ENCODE measurements around the gene ZNF746. TPM values are rescaled to one million over a fixed set of nuclear protein-coding genes. Genes with fewer than 3 reads are reported as not detected.
A peak's percentile ranks its signal among the peaks of the same experiment; 100 is the strongest.

Gene ZNF746
- total and polyA plus RNA-seq, 2 of the 13 experiments (the other 11 are each of a cell fraction or from before 2014, with no cell fraction given), result 3.8 to 8.1 TPM

GRCh38 chr7:149460493-149461277, 36.9 kb downstream of the ZNF746 start, which contains the start of gene ZNF777 (continued):
- TF ChIP-seq BRF2 (CRISPR knock-in tag; IDR thresholded peaks at IDR 0.05), result no peak; the same call in 1 of the 2 replicates
- TF ChIP-seq KLF12 (CRISPR knock-in tag; IDR thresholded peaks at IDR 0.05; ENCODE audit: borderline replicate concordance), result no peak
- TF ChIP-seq POLR2A (IDR thresholded peaks at IDR 0.05; ENCODE audit: insufficient read depth in 1 of 2, low read depth in 2 of 2, low read length in 2 of 2), result peak; percentile 47 to 81
- TF ChIP-seq CREM (IDR thresholded peaks at IDR 0.05), result no peak
- TF ChIP-seq CREM (CRISPR knock-in tag; IDR thresholded peaks at IDR 0.05), result no peak
- TF ChIP-seq ZBTB7A (CRISPR knock-in tag; IDR thresholded peaks at IDR 0.05), result no peak
- no peak for TF ChIP-seq ZNF543 (CRISPR knock-in tag; IDR thresholded peaks at IDR 0.05)
- TF ChIP-seq MZF1 (CRISPR knock-in tag; IDR thresholded peaks at IDR 0.05; ENCODE audit: borderline replicate concordance), result no peak
- TF ChIP-seq KLF15 (CRISPR knock-in tag; IDR thresholded peaks at IDR 0.05; ENCODE audit: borderline replicate concordance), result no peak
- no peak for TF ChIP-seq HOXA9 (CRISPR knock-in tag; IDR thresholded peaks at IDR 0.05; ENCODE audit: borderline replicate concordance)
- TF ChIP-seq SAP130 (CRISPR knock-in tag; IDR thresholded peaks at IDR 0.05; ENCODE audit: low read depth), result peak; percentile 58; the same call in 1 of the 2 replicates
- TF ChIP-seq ZNF619 (CRISPR knock-in tag; IDR thresholded peaks at IDR 0.05), result no peak
- TF ChIP-seq MAFF (IDR thresholded peaks at IDR 0.05; ENCODE audit: low read depth, low read length), result no peak
- no peak for TF ChIP-seq SRSF1 (optimal IDR thresholded peaks at IDR 0.05; ENCODE audit: low read depth, low read length)
- TF ChIP-seq ZNF558 (CRISPR knock-in tag; IDR thresholded peaks at IDR 0.05; ENCODE audit: borderline replicate concordance), result no peak
- TF ChIP-seq PRDM15 (CRISPR knock-in tag; IDR thresholded peaks at IDR 0.05), result no peak
- no peak for TF ChIP-seq CBX1 (IDR thresholded peaks at IDR 0.05; ENCODE audit: low read depth)
- TF ChIP-seq ZNF138 (CRISPR knock-in tag; IDR thresholded peaks at IDR 0.05; ENCODE audit: low read depth), result no peak
- TF ChIP-seq MED1 (CRISPR knock-in tag; IDR thresholded peaks at IDR 0.05), result no peak
- no peak; the same call in 1 of the 2 replicates for TF ChIP-seq SRY (CRISPR knock-in tag; IDR thresholded peaks at IDR 0.05)
- no peak for TF ChIP-seq PRDM10 (CRISPR knock-in tag; IDR thresholded peaks at IDR 0.05; ENCODE audit: low read depth)
- no peak for TF ChIP-seq ZNF331 (CRISPR knock-in tag; IDR thresholded peaks at IDR 0.05)
- no peak for TF ChIP-seq ZNF776 (CRISPR knock-in tag; IDR thresholded peaks at IDR 0.05)
- 0 out of 2 replicates have a peak, but pooled peaks have one; percentile 38 for TF ChIP-seq PHF21A (CRISPR knock-in tag; IDR thresholded peaks at IDR 0.05)
